ENCODE results near the gene ATP2B3.

- TF ChIP-seq POLR2A (IDR thresholded peaks at IDR 0.05; ENCODE audit: low read depth, low read length) (no peak), POU2F2 (IDR thresholded peaks at IDR 0.05; ENCODE audit: low read depth, low read length) (no peak), POLR2AphosphoS5 (IDR thresholded peaks at IDR 0.05; ENCODE audit: low read depth, low read length) (no peak)
Measured at GRCh38 chrX:153522259-153522658, 4.8 kb downstream of the ATP2B3 start.
